Stimulated activated CD4-positive, alpha-beta T cell treated with anti-CD3 and anti-CD28 coated beads, Interleukin-2, amount 100 ng/mL, for 24 hours (primary cell): ENCODE measurements around the gene LPAR5.

Source experiments
- DNase-seq, 2 donors: peaks; one replicate each; pipeline ENCODE4 v3.0.0-alpha.2; 2020

LPAR5 gene

GRCh38 chr12:6635375-6635855 is 344 bp downstream of the LPAR5 start:
- peak; percentile 52 to 57 for DNase-seq

- no peak for DNase-seq
These were observed 3.5 kb downstream of the LPAR5 start for GRCh38 chr12:6632026-6632983.

- DNase-seq: no peak
These were observed 4.2 kb downstream of the LPAR5 start for GRCh38 chr12:6631549-6631961.

GRCh38 chr12:6630736-6631135 is 5.0 kb downstream of the LPAR5 start:
- DNase-seq: no peak

- no peak for DNase-seq
These were observed 8.1 kb downstream of the LPAR5 start for GRCh38 chr12:6627616-6628015.

GRCh38 chr12:6626654-6627283 is 9.0 kb downstream of the LPAR5 start:
- DNase-seq: no peak

GRCh38 chr12:6620885-6621274 is 14.9 kb downstream of the LPAR5 start:
- no peak for DNase-seq

- peak; percentile 65 to 72 for DNase-seq
These were observed 15.4 kb downstream of the LPAR5 start for GRCh38 chr12:6620137-6620884.

GRCh38 chr12:6618483-6619225 is 17.1 kb downstream of the LPAR5 start:
- no peak for DNase-seq

- no peak for DNase-seq
These were observed 20.0 kb downstream of the LPAR5 start for GRCh38 chr12:6615802-6616201.

- no peak for DNase-seq
These were observed 21.1 kb downstream of the LPAR5 start for GRCh38 chr12:6614513-6615172.

- DNase-seq: no peak
These were observed 21.8 kb downstream of the LPAR5 start for GRCh38 chr12:6613776-6614512.

GRCh38 chr12:6613015-6613775 is 22.6 kb downstream of the LPAR5 start:
- no peak for DNase-seq

- no peak for DNase-seq
These were observed 23.1 kb downstream of the LPAR5 start for GRCh38 chr12:6612652-6613014.

GRCh38 chr12:6612247-6612646 is 23.5 kb downstream of the LPAR5 start:
- DNase-seq: no peak

- DNase-seq: peak in 1 of 2 donors; percentile 42
These were observed 27.0 kb downstream of the LPAR5 start for GRCh38 chr12:6608592-6609281.

- DNase-seq: peak; percentile 69 to 71
These were observed 27.8 kb downstream of the LPAR5 start for GRCh38 chr12:6607751-6608591.

GRCh38 chr12:6606331-6607131 is 29.2 kb downstream of the LPAR5 start:
- peak; percentile 67 to 70 for DNase-seq
